A549 (cell line): ENCODE measurements around the gene ABCC6. TPM values are rescaled to one million over a fixed set of nuclear protein-coding genes. Genes with fewer than 3 reads are reported as not detected.

Experiments used
- ATAC-seq, 2 experiments: fragments of 200-7000 bp in 1 of 2; fragments of >200 bp in 1 of 2; cut with Nextera tagmentation in 1 of 2; cut with Tn5 transposase in 1 of 2; 3 replicates each; pipeline versions ENCODE4 v1.8.0 to v1.9.1; 2018 to 2020; ENCODE audit warnings: mild to moderate bottlenecking in 1 of 2, moderate library complexity in 1 of 2
- CTCF ChIA-PET: fragments of 300-600 bp; sonication (Branson Sonifier 250); formaldehyde crosslinking; extraction: SDS; loops from one replicate; lab custom pipeline; 2021; ENCODE audit warnings: antibody characterized with exemption, inconsistent platforms; lab: Yijun Ruan, JAX
- POLR2A ChIA-PET: fragments of 350-600 bp; formaldehyde crosslinking; extraction: SDS; loops from one replicate; lab custom pipeline; 2021; ENCODE audit warnings: antibody characterized with exemption, inconsistent platforms; lab: Yijun Ruan, JAX
- DNase-seq, 2 experiments: peaks; one replicate each; pipeline versions ENCODE4 v3.0.0 to v3.0.0-alpha.2; 2011 to 2016; ENCODE audit warnings: low read depth in 1 of 2, low spot score in 1 of 2
- FAIRE-seq: peaks from 2 replicates; lab custom pipeline; 2011; peaks lifted over from hg19 to GRCh38; lab: Jason Lieb, UNC
- H3K27ac ChIP-seq, 2 experiments: fragments of >200 bp; sonication (Bioruptor Twin); formaldehyde crosslinking; 3 replicates each; pipeline ENCODE4 v1.5.1; 2016 to 2017
- H3K4me1 ChIP-seq: fragments of >200 bp; sonication (Bioruptor Twin); formaldehyde crosslinking; 3 replicates; pipeline ENCODE4 v1.6.1; 2016
- H3K4me2 ChIP-seq: fragments of >200 bp; sonication (Bioruptor Twin); formaldehyde crosslinking; 3 replicates; pipeline ENCODE4 v1.6.1; 2016
- H3K4me3 ChIP-seq: fragments of >200 bp; sonication (Bioruptor Twin); formaldehyde crosslinking; 3 replicates; pipeline ENCODE4 v1.5.1; 2016
- H3K9me3 ChIP-seq: fragments of >200 bp; sonication (Bioruptor Twin); formaldehyde crosslinking; 3 replicates; pipeline ENCODE4 v1.6.1; 2016
- BHLHE40 ChIP-seq: IDR thresholded peaks from 2 replicates; pipeline ENCODE4 v1.6.1; 2012; ENCODE audit warnings: low read depth, low read length, inconsistent platforms
- CTCF ChIP-seq: fragments of >200 bp; sonication (Bioruptor Twin); formaldehyde crosslinking; IDR thresholded peaks from 3 replicates; pipeline ENCODE4 v1.5.1; 2016
- ESRRA ChIP-seq: fragments of 150-350 bp; IDR thresholded peaks from 2 replicates; pipeline ENCODE4 v1.6.1; 2014; ENCODE audit warnings: mild to moderate bottlenecking, low read length, borderline replicate concordance
- FOSB ChIP-seq: fragments of 250-450 bp; sonication (Bioruptor Pico); IDR thresholded peaks from 2 replicates; pipeline ENCODE4 v1.5.0; 2020; ENCODE audit warnings: mild to moderate bottlenecking, moderate library complexity
- FOSL2 ChIP-seq, 2 experiments: fragments of 450-650 bp in 1 of 2; fragments of >200 bp in 1 of 2; sonication (Bioruptor Twin) in 1 of 2; formaldehyde crosslinking; IDR thresholded peaks; 2 replicates each; pipeline versions ENCODE4 v1.5.0 to v1.6.1; 2016 to 2020; ENCODE audit warnings: mild to moderate bottlenecking in 1 of 2, moderate library complexity in 1 of 2
- HOXB13 ChIP-seq: fragments of 250-450 bp; sonication (Bioruptor Pico); IDR thresholded peaks from 2 replicates; pipeline ENCODE4 v1.5.0; 2020; ENCODE audit warnings: low read depth, mild to moderate bottlenecking, moderate library complexity
- JUNB ChIP-seq: fragments of >200 bp; sonication (Bioruptor Twin); formaldehyde crosslinking; IDR thresholded peaks from 2 replicates; pipeline ENCODE4 v1.6.1; 2016
- MAFK ChIP-seq: fragments of 450-650 bp; IDR thresholded peaks from 2 replicates; pipeline ENCODE4 v1.6.1; 2014; ENCODE audit not compliant: partially characterized antibody
- MAX ChIP-seq: IDR thresholded peaks from 2 replicates; pipeline ENCODE4 v1.6.1; 2012
- NR3C1 ChIP-seq: fragments of >200 bp; sonication (Bioruptor Twin); formaldehyde crosslinking; IDR thresholded peaks from 3 replicates; pipeline ENCODE4 v1.6.1; 2017
- PHF8 ChIP-seq: fragments of 200-600 bp; sonication (generic); IDR thresholded peaks from 2 replicates; pipeline ENCODE4 v1.6.1; 2016; ENCODE audit warnings: low read depth, mild to moderate bottlenecking, antibody characterized with exemption, moderate library complexity, borderline replicate concordance
- RAD21 ChIP-seq, 2 experiments: fragments of >200 bp in 1 of 2; sonication (Bioruptor Twin) in 1 of 2; formaldehyde crosslinking in 1 of 2; IDR thresholded peaks in 1 of 2; conservative IDR thresholded peaks in 1 of 2; 2 replicates in 1 of 2; 3 replicates in 1 of 2; pipeline ENCODE4 v1.6.1; 2012 to 2018; ENCODE audit warnings: inconsistent platforms in 1 of 2
- REST ChIP-seq: fragments of 200-600 bp; sonication (generic); IDR thresholded peaks from 2 replicates; pipeline ENCODE4 v1.6.1; 2016; ENCODE audit warnings: antibody characterized with exemption, mild to moderate bottlenecking, moderate library complexity
- RNF2 ChIP-seq: fragments of 200-600 bp; sonication (generic); IDR thresholded peaks from 2 replicates; pipeline ENCODE4 v1.6.1; 2016; ENCODE audit warnings: low read depth, mild to moderate bottlenecking, antibody characterized with exemption, moderate library complexity, borderline replicate concordance
- TFCP2L1 ChIP-seq: fragments of 250-450 bp; sonication (Bioruptor Pico); IDR thresholded peaks from 2 replicates; pipeline ENCODE4 v1.5.0; 2021; ENCODE audit warnings: mild to moderate bottlenecking
- ZC3H11A ChIP-seq: fragments of 450-650 bp; IDR thresholded peaks from 2 replicates; pipeline ENCODE4 v1.6.1; 2014; ENCODE audit warnings: antibody characterized with exemption, mild to moderate bottlenecking
- WGBS: methylation state at CpG from one replicate; pipeline ENCODE4 v1.1.6; 2017; ENCODE audit errors: missing lambda C conversion rate; 5-methylcytosine and 5-hydroxymethylcytosine counted together
- polyA plus RNA-seq, 4 experiments: library from polyadenylated mRNA; depleted of rRNA in 3 of 4; stranded (reverse); fragments of >200 nt; fragmentation: RNase III in 1 of 4; extraction: RNeasy Plus Mini Kit Qiagen cat#74134 plus additional on column Dnase treatment in 1 of 4; gene quantifications; 2 replicates in 3 of 4; 3 replicates in 1 of 4; pipeline ENCODE4 v1.2.3, GENCODE V29; 2011 to 2017
- TF ChIP-seq, protein P1 (sequence below): IDR thresholded peaks from 2 replicates; pipeline ENCODE4 v1.6.1; 2012; ENCODE audit warnings: low read depth, borderline replicate concordance
- TF ChIP-seq, protein P2 (sequence below): fragments of 250-450 bp; sonication (Bioruptor Pico); IDR thresholded peaks from 2 replicates; pipeline ENCODE4 v1.5.0; 2021; ENCODE audit warnings: mild to moderate bottlenecking, moderate library complexity, borderline replicate concordance

Gene ABCC6
- polyA plus RNA-seq, 2 of the 4 experiments (the other 2 are of a cell fraction): 3.6 to 5.0 TPM

DNA sequence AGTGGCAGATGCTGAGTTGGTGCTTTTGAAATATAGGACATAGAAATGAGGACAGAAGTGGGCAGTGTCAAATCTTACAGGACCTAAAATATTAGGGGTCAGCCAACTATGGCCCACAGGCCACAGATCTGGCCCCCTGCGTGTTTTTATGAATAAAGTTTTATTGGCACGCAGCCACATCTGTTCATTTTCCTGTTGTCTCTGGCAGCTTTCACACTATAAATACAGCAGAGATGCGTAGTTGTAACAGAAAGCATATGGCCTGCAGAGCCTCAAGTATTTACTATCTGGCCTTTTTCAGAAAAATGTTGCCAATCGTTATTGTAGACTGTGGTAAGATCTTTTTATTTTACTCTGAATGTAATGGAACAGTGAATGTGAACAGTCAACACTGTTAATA is 82.8 kb downstream of the ABCC6 start:
- Histone ChIP-seq H3K4me3 (no peak overlapping the region), H3K27ac (no peak overlapping the region), H3K4me1 (peaks cover 11% of the 10 kb centered on the region; the same call in 2 of the 3 replicates), H3K4me2 (no peak overlapping the region), H3K9me3 (no peaks in the 10 kb centered on the region)
- CTCF ChIA-PET: interaction anchor here (0.6 to 1.3 kb wide), 3 partner anchors 13 to 384 kb away, joined by 4 read pairs; no protein-coding TSS in a partner anchor
- TF ChIP-seq BHLHE40: no peak
- no peak for TF ChIP-seq PHF8
- no peak for TF ChIP-seq CTCF
- TF ChIP-seq FOSB (CRISPR knock-in tag): no peak
- TF ChIP-seq, protein P1, sequence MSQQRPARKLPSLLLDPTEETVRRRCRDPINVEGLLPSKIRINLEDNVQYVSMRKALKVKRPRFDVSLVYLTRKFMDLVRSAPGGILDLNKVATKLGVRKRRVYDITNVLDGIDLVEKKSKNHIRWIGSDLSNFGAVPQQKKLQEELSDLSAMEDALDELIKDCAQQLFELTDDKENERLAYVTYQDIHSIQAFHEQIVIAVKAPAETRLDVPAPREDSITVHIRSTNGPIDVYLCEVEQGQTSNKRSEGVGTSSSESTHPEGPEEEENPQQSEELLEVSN: no peak
- no peak for TF ChIP-seq MAX
- TF ChIP-seq TFCP2L1 (CRISPR knock-in tag): no peak
- TF ChIP-seq JUNB: no peak
- no peak for TF ChIP-seq NR3C1
- TF ChIP-seq RNF2: no peak
- TF ChIP-seq ESRRA: no peak
- ATAC-seq (no peak), DNase-seq (no peak), FAIRE-seq (no peak)
- WGBS: 88% methylated on average over 4 of the region's 4 CpGs
- POLR2A ChIA-PET: no interaction called here

DNA sequence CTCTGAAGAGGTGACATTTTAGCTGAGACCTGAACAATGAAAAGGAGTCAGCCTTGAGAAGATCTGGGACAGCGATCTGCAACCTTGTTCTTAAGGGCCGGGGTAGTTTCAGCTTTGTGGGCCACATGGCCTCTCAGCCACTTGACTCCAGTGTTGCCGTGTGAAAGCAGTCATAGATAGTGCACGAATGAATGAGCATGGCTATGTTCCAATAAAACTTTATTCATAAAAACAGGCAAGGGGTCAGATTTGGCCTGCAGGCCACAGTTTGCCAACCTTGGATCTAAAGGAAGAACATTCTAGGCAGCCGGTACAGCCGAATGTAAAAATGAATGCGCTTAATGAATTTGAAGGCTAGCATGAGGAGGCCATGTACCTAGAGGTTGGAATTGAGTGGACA is 83.5 kb downstream of the ABCC6 start:
- 90% methylated on average over 7 of the region's 7 CpGs for WGBS
- ChIA-PET POLR2A (no interaction called here), CTCF (interaction anchor here (1.3 to 1.4 kb wide), 3 partner anchors 13 to 383 kb away, joined by 4 to 5 read pairs (median 4); no protein-coding TSS in a partner anchor)
- H3K4me1 ChIP-seq: peaks cover 12% of the 10 kb centered on the region; the same call in 2 of the 3 replicates
- no peak overlapping the region for H3K4me3 ChIP-seq
- DNase-seq (no peak), ATAC-seq (no peak), FAIRE-seq (no peak)
- no peak for TF ChIP-seq HOXB13
- TF ChIP-seq FOSL2 (IDR thresholded peaks at IDR 0.05): no peak
- no peak for TF ChIP-seq FOSL2 (CRISPR knock-in tag; IDR thresholded peaks at IDR 0.05)
- TF ChIP-seq, protein P2, sequence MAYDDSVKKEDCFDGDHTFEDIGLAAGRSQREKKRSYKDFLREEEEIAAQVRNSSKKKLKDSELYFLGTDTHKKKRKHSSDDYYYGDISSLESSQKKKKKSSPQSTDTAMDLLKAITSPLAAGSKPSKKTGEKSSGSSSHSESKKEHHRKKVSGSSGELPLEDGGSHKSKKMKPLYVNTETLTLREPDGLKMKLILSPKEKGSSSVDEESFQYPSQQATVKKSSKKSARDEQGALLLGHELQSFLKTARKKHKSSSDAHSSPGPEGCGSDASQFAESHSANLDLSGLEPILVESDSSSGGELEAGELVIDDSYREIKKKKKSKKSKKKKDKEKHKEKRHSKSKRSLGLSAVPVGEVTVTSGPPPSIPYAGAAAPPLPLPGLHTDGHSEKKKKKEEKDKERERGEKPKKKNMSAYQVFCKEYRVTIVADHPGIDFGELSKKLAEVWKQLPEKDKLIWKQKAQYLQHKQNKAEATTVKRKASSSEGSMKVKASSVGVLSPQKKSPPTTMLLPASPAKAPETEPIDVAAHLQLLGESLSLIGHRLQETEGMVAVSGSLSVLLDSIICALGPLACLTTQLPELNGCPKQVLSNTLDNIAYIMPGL (CRISPR knock-in tag): no peak
- TF ChIP-seq ZC3H11A: no peak
- TF ChIP-seq RAD21 (conservative IDR thresholded peaks at IDR 0.05 in 1 of 2, IDR thresholded peaks at IDR 0.05 in 1 of 2): no peak
- no peak for TF ChIP-seq BHLHE40
- no peak for TF ChIP-seq REST
- no peak for TF ChIP-seq MAFK
- no peaks in the 10 kb centered on the region for H3K9me3 ChIP-seq
- H3K4me2 ChIP-seq: no peak overlapping the region
- no peak overlapping the region for H3K27ac ChIP-seq
